HepG2 (cell line): ENCODE results near the gene ZBTB45. TPM values are rescaled to one million over a fixed set of nuclear protein-coding genes. Genes with fewer than 3 reads are reported as not detected.

Experiments
- HMGXB4 ChIP-seq, 2 experiments: sonication (generic) in 1 of 2; formaldehyde crosslinking in 1 of 2; IDR thresholded peaks; 2 replicates each; pipeline versions ENCODE4 v1.4.0 to v1.6.1; 2018 to 2020; ENCODE audit warnings: missing genetic modification reagents in 2 of 2, borderline replicate concordance in 1 of 2, low read depth in 1 of 2, mild to moderate bottlenecking in 1 of 2, missing biosample characterization in 1 of 2
- MAZ ChIP-seq, 2 experiments: sonication (generic) in 1 of 2; formaldehyde crosslinking in 1 of 2; IDR thresholded peaks; 2 replicates each; pipeline versions ENCODE4 v1.5.0 to v1.6.1; 2012 to 2020; ENCODE audit warnings: low read depth in 2 of 2, mild to moderate bottlenecking in 2 of 2, borderline replicate concordance in 1 of 2, improper control_type of control experiment in 1 of 2, low read length in 1 of 2, missing genetic modification reagents in 1 of 2, moderate library complexity in 1 of 2
- MTA1 ChIP-seq: sonication (generic); formaldehyde crosslinking; IDR thresholded peaks from 2 replicates; pipeline ENCODE4 v1.4.0; 2020; ENCODE audit warnings: missing genetic modification reagents, mild to moderate bottlenecking, borderline replicate concordance
- NR0B2 ChIP-seq: sonication (generic); formaldehyde crosslinking; IDR thresholded peaks from 2 replicates; pipeline ENCODE4 v1.4.0; 2020; ENCODE audit warnings: mild to moderate bottlenecking, missing genetic modification reagents
- NRL ChIP-seq: sonication (generic); formaldehyde crosslinking; IDR thresholded peaks from 2 replicates; pipeline ENCODE4 v1.5.0; 2020; ENCODE audit warnings: missing genetic modification reagents, mild to moderate bottlenecking, moderate library complexity, borderline replicate concordance
- RELA ChIP-seq: sonication (generic); formaldehyde crosslinking; IDR thresholded peaks from 2 replicates; pipeline ENCODE4 v1.4.0; 2020; ENCODE audit warnings: missing genetic modification reagents
- SRSF9 ChIP-seq: fragments of 200-400 bp; formaldehyde crosslinking; IDR thresholded peaks from 2 replicates; pipeline ENCODE4 v1.6.1; 2018; ENCODE audit warnings: borderline replicate concordance, mild to moderate bottlenecking, low read depth, low read length; ENCODE audit not compliant: insufficient read depth, poor library complexity, severe bottlenecking
- TFDP1 ChIP-seq: IDR thresholded peaks from 2 replicates; pipeline ENCODE4 v1.6.1; 2016; ENCODE audit warnings: missing compliant biosample characterization, missing genetic modification reagents, borderline replicate concordance
- ZBTB2 ChIP-seq: sonication (generic); formaldehyde crosslinking; IDR thresholded peaks from 2 replicates; pipeline ENCODE4 v1.8.0; 2022; ENCODE audit warnings: low read depth, missing genetic modification reagents
- ZNF3 ChIP-seq: IDR thresholded peaks from 2 replicates; pipeline ENCODE4 v1.7.0; 2017; ENCODE audit warnings: inconsistent platforms
- ZNF317 ChIP-seq: sonication (generic); formaldehyde crosslinking; IDR thresholded peaks from 2 replicates; pipeline ENCODE4 v1.5.0; 2020; ENCODE audit warnings: mild to moderate bottlenecking, missing genetic modification reagents
- ZNF512 ChIP-seq: sonication (generic); formaldehyde crosslinking; IDR thresholded peaks from 2 replicates; pipeline ENCODE4 v1.4.0; 2020; ENCODE audit warnings: mild to moderate bottlenecking, missing genetic modification reagents
- ZNF784 ChIP-seq: sonication (generic); formaldehyde crosslinking; IDR thresholded peaks from 2 replicates; pipeline ENCODE4 v1.5.1; 2020; ENCODE audit warnings: missing genetic modification reagents, mild to moderate bottlenecking, borderline replicate concordance
- polyA plus RNA-seq, 8 experiments: library from polyadenylated mRNA; depleted of rRNA in 3 of 8; stranded (reverse) in 7 of 8; unstranded in 1 of 8; fragments of >200 nt; fragmentation: Illumina TruSeq in 4 of 8; extraction: Trizol in 4 of 8; gene quantifications; 2 replicates each; pipeline versions ENCODE4 v1.2.1 to v1.2.3, GENCODE V29; 2011 to 2016; ENCODE audit warnings: low read depth in 4 of 8, missing spikeins in 1 of 8, mixed read lengths in 1 of 8; ENCODE audit not compliant: insufficient read depth in 1 of 8
- total RNA-seq, 5 experiments: library from RNA; depleted of rRNA; stranded (reverse); fragments of >200 nt; fragmentation: Illumina TruSeq; extraction: Trizol; gene quantifications; 2 replicates each; pipeline ENCODE4 v1.2.3, GENCODE V29; 2016; ENCODE audit warnings: low read depth in 1 of 5

ZBTB45 gene
- total and polyA plus RNA-seq, 2 of the 13 experiments (the other 11 are each of a cell fraction or from before 2014, with no cell fraction given), result 3.0 to 3.7 TPM

- peak in 1 of 2 experiments; percentile 57; a peak in 2 of 4 replicates for TF ChIP-seq HMGXB4 (CRISPR knock-in tag; IDR thresholded peaks at IDR 0.05; ENCODE audit: borderline replicate concordance in 1 of 2, low read depth in 1 of 2)
- TF ChIP-seq RELA (CRISPR knock-in tag), result no peak
- peak; percentile 46; the same call in 1 of the 2 replicates for TF ChIP-seq NRL (CRISPR knock-in tag)
- no peak for TF ChIP-seq ZNF512
- no peak for TF ChIP-seq ZNF317
- TF ChIP-seq NR0B2 (CRISPR knock-in tag), result peak; percentile 73
- TF ChIP-seq ZNF3 (CRISPR knock-in tag), result no peak
- TF ChIP-seq MAZ (IDR thresholded peaks at IDR 0.05; ENCODE audit: borderline replicate concordance, low read depth, low read length), result peak; percentile 42; the same call in 1 of the 2 replicates
- peak; percentile 87 for TF ChIP-seq MAZ (CRISPR knock-in tag; IDR thresholded peaks at IDR 0.05; ENCODE audit: low read depth)
- TF ChIP-seq ZNF784 (CRISPR knock-in tag), result no peak
- TF ChIP-seq TFDP1 (CRISPR knock-in tag), result peak; percentile 56; the same call in 1 of the 2 replicates
- peak; percentile 55; the same call in 1 of the 2 replicates for TF ChIP-seq MTA1 (CRISPR knock-in tag)
- no peak for TF ChIP-seq SRSF9
- peak; percentile 79; the same call in 1 of the 2 replicates for TF ChIP-seq ZBTB2 (CRISPR knock-in tag)
Measured at GRCh38 chr19:58543826-58544590, 24.4 kb upstream of the ZBTB45 start, which contains the start of gene TRIM28 (continued).
